Measurements from ENCODE around the gene ROR1. TPM values are rescaled to one million over a fixed set of nuclear protein-coding genes. Genes with fewer than 3 reads are reported as not detected.

The ROR1 gene
- total and polyA plus RNA-seq, 2 of the 4 experiments (the other 2 are of a cell fraction): 4.4 to 10.0 TPM

GRCh38 chr1:64112281-64112680 lies 338.5 kb downstream of the ROR1 start:
- intact Hi-C loops (cut with micrococcal nuclease): no loop called here
- peak; percentile 93 for ATAC-seq (ENCODE audit: low read depth)

More at GRCh38 chr1:64112281-64112680, 338.5 kb downstream of the ROR1 start:
- H3K4me3 ChIP-seq (ENCODE audit: insufficient read depth, low read depth, low read length): no peak overlapping the region
- in situ Hi-C loops (cut with MboI; ENCODE audit: low sequenced_read_pairs) (no loop called here), dilution Hi-C loops (cut with HindIII; ENCODE audit: low sequenced_read_pairs, unreplicated experiment) (no loop called here)
- no peak overlapping the region for H4K8ac ChIP-seq (ENCODE audit: low read depth in 2 of 2, low read length in 2 of 2)
- no peak overlapping the region for H3K14ac ChIP-seq (replicated peaks; ENCODE audit: low read depth, low read length)
- no TSS peak for BruUV-seq (replicated peaks)
- no peak overlapping the region for H3K23ac ChIP-seq (ENCODE audit: low read depth, low read length)
- H3K27me3 ChIP-seq (ENCODE audit: control insufficient read depth, insufficient read depth, low read length): no peaks in the 10 kb centered on the region
- H2AK5ac ChIP-seq (ENCODE audit: low read depth, low read length): no peak overlapping the region
- H3K79me1 ChIP-seq (ENCODE audit: low read depth in 1 of 2, low read length in 2 of 2): no peaks in the 10 kb centered on the region
- no peak overlapping the region for H2AFZ ChIP-seq (replicated peaks; ENCODE audit: low read length, poor library complexity)
- no peak overlapping the region for H3K56ac ChIP-seq (ENCODE audit: extremely low read depth, insufficient read depth, low read length)
- H4K20me1 ChIP-seq (ENCODE audit: insufficient read depth, low read length): no peaks in the 10 kb centered on the region
- POLR2A ChIA-PET (ENCODE audit: unreplicated experiment): interaction anchor here (0.6 kb wide), 1 partner anchor 29 kb away, joined by 4 read pairs; no protein-coding TSS in a partner anchor
- H2AK9ac ChIP-seq (replicated peaks; ENCODE audit: low read depth, low read length, poor library complexity): no peak overlapping the region
- no peak overlapping the region for H2BK20ac ChIP-seq (ENCODE audit: low read depth, low read length)
- H3K4me1 ChIP-seq (ENCODE audit: control insufficient read depth, insufficient read depth, low read length): peaks cover 4% of the 10 kb centered on the region; the same call in 1 of the 2 replicates
- no peak overlapping the region for H2BK5ac ChIP-seq (ENCODE audit: low read depth, low read length, poor library complexity, severe bottlenecking)
- H4K91ac ChIP-seq (ENCODE audit: insufficient read depth, low read depth, low read length): no peak overlapping the region
- TF ChIP-seq SMC3 (IDR thresholded peaks at IDR 0.05; ENCODE audit: low read depth, low read length) (no peak), FOS (IDR thresholded peaks at IDR 0.05; ENCODE audit: low read depth, low read length) (peak; percentile 32; the same call in 1 of the 2 replicates), BHLHE40 (IDR thresholded peaks at IDR 0.05; ENCODE audit: low read depth, low read length) (no peak), USF2 (IDR thresholded peaks at IDR 0.05; ENCODE audit: low read depth, low read length) (no peak)
- no peak overlapping the region for H4K5ac ChIP-seq (ENCODE audit: low read depth, low read length)
- no peaks in the 10 kb centered on the region for H3K36me3 ChIP-seq (ENCODE audit: control insufficient read depth, insufficient read depth, low read length)
- H3K27ac ChIP-seq (ENCODE audit: insufficient read depth, low read length): no peak overlapping the region
- CTCF ChIA-PET: interaction anchor here (0.5 to 1.0 kb wide), 2 partner anchors 25 to 849 kb away, joined by 4 read pairs; no protein-coding TSS in a partner anchor
- no peak overlapping the region for H2BK15ac ChIP-seq (ENCODE audit: low read depth, low read length)
- no peaks in the 10 kb centered on the region; the same call in 1 of the 2 replicates for H3K9me1 ChIP-seq (ENCODE audit: insufficient read depth, low read length)
- H3K18ac ChIP-seq (ENCODE audit: low read depth, low read length): no peak overlapping the region
- H3K4me2 ChIP-seq (ENCODE audit: low read depth, low read length): no peak overlapping the region
- no peak overlapping the region for H2BK120ac ChIP-seq (ENCODE audit: low read depth, low read length)
- DNase-seq: peak; percentile 84
- WGBS, 2 experiments (ENCODE audit: extremely low coverage in 2 of 2, insufficient read length in 1 of 2): 50% methylated on average over 1 of the region's 2 CpGs; no CpG with 5 or more reads in 1 of the 2 experiments
- no peak overlapping the region for H3K9ac ChIP-seq (ENCODE audit: low read depth, low read length)
- no peaks in the 10 kb centered on the region for H3K9me3 ChIP-seq (ENCODE audit: control insufficient read depth, insufficient read depth, low read length)
- H3K4ac ChIP-seq (ENCODE audit: low read depth, low read length): no peak overlapping the region
